Measurements from ENCODE around the gene CRLF2. TPM values are rescaled to one million over a fixed set of nuclear protein-coding genes. Genes with fewer than 3 reads are reported as not detected.
A peak's percentile ranks its signal among the peaks of the same experiment; 100 is the strongest.

CRLF2 gene
- polyA plus RNA-seq, 2 of the 4 experiments (the other 2 are of a cell fraction) = 0.08 to 0.37 TPM

DNA sequence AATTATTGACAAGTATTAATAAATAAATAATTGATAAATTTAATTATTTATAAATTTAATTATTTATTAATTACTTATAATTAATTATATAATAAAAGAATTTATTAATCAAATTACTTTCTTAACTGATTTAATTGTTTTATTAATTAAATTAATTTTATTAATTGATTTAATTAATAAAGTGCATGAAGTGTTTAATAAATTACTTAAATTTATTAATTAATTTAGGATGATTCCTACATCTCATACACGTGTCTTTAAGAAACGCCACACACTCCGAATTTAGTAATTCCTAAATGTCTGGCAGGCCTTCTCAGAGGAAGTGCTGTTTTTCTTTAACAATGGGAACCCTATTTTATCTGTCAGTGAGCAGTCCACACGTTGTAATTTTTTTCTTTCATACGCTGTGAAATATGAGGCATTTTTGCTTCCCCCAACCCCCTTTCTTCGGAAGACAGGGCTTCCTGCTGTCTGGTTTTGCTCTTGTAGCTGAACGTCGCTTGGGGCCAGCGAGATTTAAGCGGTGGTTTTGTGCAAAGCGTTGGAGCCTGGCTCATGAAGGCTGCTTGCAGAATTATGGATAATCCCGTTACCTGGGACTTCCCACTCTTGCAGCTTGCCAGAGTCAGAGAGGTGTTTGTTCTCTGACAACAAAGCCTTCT is 46.8 kb downstream of the CRLF2 start:
- H3K4me2 ChIP-seq = peak overlapping the region; percentile 63
- CTCF ChIA-PET = no interaction called here
- H3K9me3 ChIP-seq = no peaks in the 10 kb centered on the region
- H3K4me3 ChIP-seq = 0 out of 3 replicates have a peak overlapping the region, but pooled peaks have one; percentile 11
- no peak overlapping the region for H3K27ac ChIP-seq
- DNase-seq (ENCODE audit: low read depth in 1 of 2, low spot score in 1 of 2) = peak; percentile 48 to 84
- WGBS (ENCODE audit: missing lambda C conversion rate) = 4% methylated on average over 12 of the region's 12 CpGs
- FAIRE-seq = no peak
- ATAC-seq = peak; percentile 82 to 85
- POLR2A ChIA-PET = no interaction called here
- H3K4me1 ChIP-seq = 0 out of 3 replicates have a peak, but pooled peaks cover 3% of the 10 kb centered on the region
- TF ChIP-seq, protein P1, sequence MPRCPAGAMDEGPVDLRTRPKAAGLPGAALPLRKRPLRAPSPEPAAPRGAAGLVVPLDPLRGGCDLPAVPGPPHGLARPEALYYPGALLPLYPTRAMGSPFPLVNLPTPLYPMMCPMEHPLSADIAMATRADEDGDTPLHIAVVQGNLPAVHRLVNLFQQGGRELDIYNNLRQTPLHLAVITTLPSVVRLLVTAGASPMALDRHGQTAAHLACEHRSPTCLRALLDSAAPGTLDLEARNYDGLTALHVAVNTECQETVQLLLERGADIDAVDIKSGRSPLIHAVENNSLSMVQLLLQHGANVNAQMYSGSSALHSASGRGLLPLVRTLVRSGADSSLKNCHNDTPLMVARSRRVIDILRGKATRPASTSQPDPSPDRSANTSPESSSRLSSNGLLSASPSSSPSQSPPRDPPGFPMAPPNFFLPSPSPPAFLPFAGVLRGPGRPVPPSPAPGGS (IDR thresholded peaks at IDR 0.05) = no peak
- peak; percentile 71; the same call in 1 of the 2 replicates for TF ChIP-seq CHD4 (IDR thresholded peaks at IDR 0.05; ENCODE audit: borderline replicate concordance)

DNA sequence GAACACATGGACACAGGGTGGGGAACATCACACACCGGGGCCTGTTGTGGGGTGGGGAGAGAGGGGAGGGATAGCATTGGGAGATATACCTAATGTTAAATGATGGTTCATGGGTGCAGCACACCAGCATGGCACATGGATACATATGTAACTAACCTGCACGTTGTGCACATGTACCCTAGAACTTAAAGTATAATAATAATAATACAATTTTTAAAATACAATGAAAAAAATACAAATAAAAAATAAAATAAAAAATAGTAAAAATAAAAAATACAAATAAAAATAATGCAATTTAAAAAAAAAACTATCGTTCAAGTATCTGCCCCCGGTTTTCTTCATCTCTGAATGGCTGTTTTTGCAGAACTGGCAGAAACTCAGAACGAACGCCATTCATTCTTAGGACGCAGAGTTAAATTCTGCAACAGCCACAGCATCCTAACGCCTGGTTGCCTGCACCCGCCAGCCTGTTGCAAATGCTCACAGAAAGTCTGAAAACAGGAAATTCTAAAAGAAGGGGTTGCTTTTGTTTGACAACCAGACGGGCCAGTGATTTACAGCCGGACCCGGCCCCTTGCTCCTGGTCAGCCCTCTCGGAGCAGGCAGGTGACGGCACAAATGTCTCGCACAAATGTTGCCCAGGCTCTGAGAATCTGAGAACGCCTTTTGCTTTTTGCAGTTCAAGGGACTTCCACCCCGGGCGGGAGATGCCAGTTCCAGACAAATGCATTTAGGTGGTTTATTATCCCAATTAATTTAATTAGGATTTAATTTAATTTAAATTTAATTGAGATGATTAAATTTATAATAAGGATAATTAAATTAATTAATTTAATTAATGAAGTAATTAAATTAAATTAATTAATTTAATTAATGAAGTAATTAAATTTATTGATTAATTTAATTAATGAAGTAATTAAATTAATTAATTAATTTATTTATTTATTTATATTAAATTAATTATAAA is 47.8 kb downstream of the CRLF2 start:
- no peak for TF ChIP-seq MAZ (IDR thresholded peaks at IDR 0.05; ENCODE audit: borderline replicate concordance, low read depth, low read length)
- no peak for TF ChIP-seq CBX8 (IDR thresholded peaks at IDR 0.05)
- TF ChIP-seq SREBF2 (IDR thresholded peaks at IDR 0.05) = no peak
- no peak for TF ChIP-seq GATA3 (IDR thresholded peaks at IDR 0.05; ENCODE audit: borderline replicate concordance)
- TF ChIP-seq, protein P1 (IDR thresholded peaks at IDR 0.05) = no peak
- peak; percentile 97; the same call in 1 of the 2 replicates for TF ChIP-seq CHD4 (IDR thresholded peaks at IDR 0.05; ENCODE audit: borderline replicate concordance)
- TF ChIP-seq CHD2 (IDR thresholded peaks at IDR 0.05; ENCODE audit: low read length, partially characterized antibody) = no peak
- TF ChIP-seq, protein P2, sequence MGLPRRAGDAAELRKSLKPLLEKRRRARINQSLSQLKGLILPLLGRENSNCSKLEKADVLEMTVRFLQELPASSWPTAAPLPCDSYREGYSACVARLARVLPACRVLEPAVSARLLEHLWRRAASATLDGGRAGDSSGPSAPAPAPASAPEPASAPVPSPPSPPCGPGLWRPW (IDR thresholded peaks at IDR 0.05) = no peak
- no peak for FAIRE-seq
- POLR2A ChIA-PET = no interaction called here
- Histone ChIP-seq H3K4me3 (no peak overlapping the region), H3K27ac (no peak overlapping the region), H3K4me2 (peak overlapping the region; percentile 55), H3K4me1 (0 out of 3 replicates have a peak, but pooled peaks cover 3% of the 10 kb centered on the region), H3K9me3 (no peaks in the 10 kb centered on the region)
- 21% methylated on average over 18 of the region's 18 CpGs for WGBS (ENCODE audit: missing lambda C conversion rate)
- peak; percentile 38 to 60 for DNase-seq (ENCODE audit: low read depth in 1 of 2, low spot score in 1 of 2)
- CTCF ChIA-PET = no interaction called here
- peak in 1 of 2 experiments; percentile 59; a peak in 3 of 6 replicates for ATAC-seq

DNA sequence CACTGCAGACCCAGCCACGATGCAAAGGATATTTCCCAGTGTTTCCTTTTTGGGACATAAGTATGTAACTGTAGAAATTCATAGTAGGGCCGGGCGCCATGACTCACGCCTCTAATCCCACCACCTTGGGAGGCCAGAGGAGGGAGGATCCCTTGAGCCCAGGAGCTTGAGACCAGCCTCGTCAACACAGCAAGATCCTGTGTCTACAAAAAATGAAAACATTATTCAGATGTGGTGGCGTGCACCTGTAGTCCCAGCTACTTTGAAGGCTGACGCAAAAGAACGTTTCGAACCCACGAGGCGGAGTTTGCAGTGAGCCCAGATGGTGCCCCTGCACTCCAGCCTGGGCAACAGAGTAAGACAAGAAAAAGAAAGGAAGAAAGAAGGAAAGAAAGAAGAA is 49.2 kb downstream of the CRLF2 start:
- DNase-seq (ENCODE audit: low read depth in 1 of 2, low spot score in 1 of 2) (no peak), FAIRE-seq (no peak), ATAC-seq (no peak)
- H3K4me2 ChIP-seq = no peak overlapping the region
- WGBS (ENCODE audit: missing lambda C conversion rate) = 50% methylated on average over 11 of the region's 11 CpGs
- H3K27ac ChIP-seq = no peak overlapping the region
- ChIA-PET CTCF (no interaction called here), POLR2A (no interaction called here)
- H3K4me1 ChIP-seq = 0 out of 3 replicates have a peak, but pooled peaks cover 3% of the 10 kb centered on the region
- H3K9me3 ChIP-seq = no peaks in the 10 kb centered on the region
- H3K4me3 ChIP-seq = no peak overlapping the region
- no peak for TF ChIP-seq EHF (CRISPR knock-in tag; IDR thresholded peaks at IDR 0.05)
- TF ChIP-seq, protein P3, sequence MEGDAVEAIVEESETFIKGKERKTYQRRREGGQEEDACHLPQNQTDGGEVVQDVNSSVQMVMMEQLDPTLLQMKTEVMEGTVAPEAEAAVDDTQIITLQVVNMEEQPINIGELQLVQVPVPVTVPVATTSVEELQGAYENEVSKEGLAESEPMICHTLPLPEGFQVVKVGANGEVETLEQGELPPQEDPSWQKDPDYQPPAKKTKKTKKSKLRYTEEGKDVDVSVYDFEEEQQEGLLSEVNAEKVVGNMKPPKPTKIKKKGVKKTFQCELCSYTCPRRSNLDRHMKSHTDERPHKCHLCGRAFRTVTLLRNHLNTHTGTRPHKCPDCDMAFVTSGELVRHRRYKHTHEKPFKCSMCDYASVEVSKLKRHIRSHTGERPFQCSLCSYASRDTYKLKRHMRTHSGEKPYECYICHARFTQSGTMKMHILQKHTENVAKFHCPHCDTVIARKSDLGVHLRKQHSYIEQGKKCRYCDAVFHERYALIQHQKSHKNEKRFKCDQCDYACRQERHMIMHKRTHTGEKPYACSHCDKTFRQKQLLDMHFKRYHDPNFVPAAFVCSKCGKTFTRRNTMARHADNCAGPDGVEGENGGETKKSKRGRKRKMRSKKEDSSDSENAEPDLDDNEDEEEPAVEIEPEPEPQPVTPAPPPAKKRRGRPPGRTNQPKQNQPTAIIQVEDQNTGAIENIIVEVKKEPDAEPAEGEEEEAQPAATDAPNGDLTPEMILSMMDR (IDR thresholded peaks at IDR 0.05) = no peak
- TF ChIP-seq RFX5 (IDR thresholded peaks at IDR 0.05) = no peak
- no peak for TF ChIP-seq RNF2 (IDR thresholded peaks at IDR 0.05; ENCODE audit: borderline replicate concordance, low read depth)
- no peak for TF ChIP-seq RARB (CRISPR knock-in tag; IDR thresholded peaks at IDR 0.05)
- TF ChIP-seq CHD2 (IDR thresholded peaks at IDR 0.05; ENCODE audit: low read length, partially characterized antibody) = no peak
- no peak for TF ChIP-seq NR3C1 (IDR thresholded peaks at IDR 0.05)
- no peak for TF ChIP-seq BHLHE40 (IDR thresholded peaks at IDR 0.05; ENCODE audit: low read depth, low read length)
- no peak for TF ChIP-seq CBX8 (IDR thresholded peaks at IDR 0.05)
- TF ChIP-seq, protein P1 (IDR thresholded peaks at IDR 0.05) = no peak
- no peak for TF ChIP-seq EHMT2 (IDR thresholded peaks at IDR 0.05; ENCODE audit: low read depth)
- TF ChIP-seq, protein P4, sequence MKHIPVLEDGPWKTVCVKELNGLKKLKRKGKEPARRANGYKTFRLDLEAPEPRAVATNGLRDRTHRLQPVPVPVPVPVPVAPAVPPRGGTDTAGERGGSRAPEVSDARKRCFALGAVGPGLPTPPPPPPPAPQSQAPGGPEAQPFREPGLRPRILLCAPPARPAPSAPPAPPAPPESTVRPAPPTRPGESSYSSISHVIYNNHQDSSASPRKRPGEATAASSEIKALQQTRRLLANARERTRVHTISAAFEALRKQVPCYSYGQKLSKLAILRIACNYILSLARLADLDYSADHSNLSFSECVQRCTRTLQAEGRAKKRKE (CRISPR knock-in tag; IDR thresholded peaks at IDR 0.05; ENCODE audit: low read depth) = no peak
- TF ChIP-seq SMC3 (IDR thresholded peaks at IDR 0.05) = no peak
- TF ChIP-seq HOXB13 (CRISPR knock-in tag; IDR thresholded peaks at IDR 0.05; ENCODE audit: low read depth) = no peak
- TF ChIP-seq, protein P5, sequence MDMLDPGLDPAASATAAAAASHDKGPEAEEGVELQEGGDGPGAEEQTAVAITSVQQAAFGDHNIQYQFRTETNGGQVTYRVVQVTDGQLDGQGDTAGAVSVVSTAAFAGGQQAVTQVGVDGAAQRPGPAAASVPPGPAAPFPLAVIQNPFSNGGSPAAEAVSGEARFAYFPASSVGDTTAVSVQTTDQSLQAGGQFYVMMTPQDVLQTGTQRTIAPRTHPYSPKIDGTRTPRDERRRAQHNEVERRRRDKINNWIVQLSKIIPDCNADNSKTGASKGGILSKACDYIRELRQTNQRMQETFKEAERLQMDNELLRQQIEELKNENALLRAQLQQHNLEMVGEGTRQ (IDR thresholded peaks at IDR 0.05) = no peak
- no peak for TF ChIP-seq RCOR1 (IDR thresholded peaks at IDR 0.05; ENCODE audit: low read depth, low read length)
